Cortex of kidney (tissue), 1 donor: Measurements from ENCODE around the gene MZF1.
"Not testable (repeated sequence)": the region's sequence is repeated elsewhere in the genome, so short reads cannot be mapped to it uniquely, and the experiment has no call there.

ENCODE experiments used
- DNase-seq: peaks from one replicate; lab custom pipeline; 2025; lab: John Stamatoyannopoulos, UW

The MZF1 gene

DNA sequence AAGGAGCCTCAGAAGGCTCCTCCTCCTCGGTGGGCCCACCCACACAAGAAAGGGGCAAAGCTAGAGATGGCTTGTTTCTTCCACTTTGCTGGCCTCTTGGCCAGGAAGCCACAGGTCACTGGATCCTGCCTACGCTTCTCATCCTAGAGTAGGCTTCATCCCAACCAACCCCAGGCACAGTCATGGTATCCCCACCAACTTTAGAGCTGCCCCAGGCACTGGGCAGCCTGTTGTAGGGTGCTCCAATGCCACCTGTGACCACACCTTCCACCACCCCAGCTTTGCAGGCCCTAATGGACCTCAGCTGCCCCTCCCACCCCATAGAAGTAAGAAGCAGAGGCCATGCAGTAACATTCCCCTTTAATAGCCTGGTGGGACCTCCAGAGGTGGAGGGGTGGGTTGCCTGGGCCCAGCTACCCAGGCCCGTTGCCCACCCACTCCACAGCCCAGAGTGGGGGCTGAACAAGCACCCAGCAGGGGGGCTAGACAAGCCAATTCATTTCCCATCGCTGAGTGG, 17.7 kb downstream of the MZF1 start:
- no peak for DNase-seq

DNA sequence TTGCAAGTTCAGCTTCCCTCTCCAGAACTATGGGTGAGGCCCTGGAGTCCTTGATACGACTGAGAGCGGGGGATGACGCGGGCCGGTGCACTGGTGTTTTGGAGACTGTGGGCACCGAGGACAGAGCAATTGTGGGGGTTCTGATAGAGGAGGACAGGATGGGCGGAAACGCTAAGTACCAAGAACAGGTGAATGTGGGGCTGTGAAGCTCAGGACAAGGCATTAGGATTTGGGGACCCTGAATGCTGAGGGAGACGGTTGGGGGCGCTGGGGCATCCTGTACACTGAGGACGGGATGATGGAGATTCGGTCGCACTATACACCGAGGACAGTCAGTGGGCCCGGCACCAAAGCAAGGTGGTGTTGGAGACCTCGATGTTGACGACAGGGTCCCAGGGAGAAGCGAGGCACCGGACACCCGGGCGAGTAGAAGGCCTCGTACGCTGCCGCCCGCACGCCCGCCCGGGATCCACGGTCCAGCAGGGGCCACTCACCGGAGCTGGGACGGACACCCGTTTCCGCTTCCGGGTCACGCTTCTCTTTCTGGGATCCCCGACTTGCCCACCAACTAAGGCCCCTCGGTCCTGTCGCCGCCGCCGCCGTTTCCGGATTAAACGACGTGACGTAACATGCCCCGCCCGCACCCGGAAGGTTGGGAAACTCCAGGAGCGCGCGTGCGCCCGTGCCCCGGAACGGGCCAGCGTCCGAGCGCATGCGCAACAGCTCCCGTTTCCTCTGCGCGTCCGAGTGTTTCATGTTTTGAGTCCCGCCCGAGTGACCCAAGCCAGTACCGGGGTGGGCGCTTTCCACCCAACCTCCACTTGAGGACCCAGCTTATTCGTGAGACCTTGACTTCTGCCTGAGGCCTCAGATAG, 18.4 kb downstream of the MZF1 start, which contains the start of gene CHMP2A:
CHMP2A (minus strand) TSS at position 612 of the 875 bp plus-strand sequence. CDS start 893 bp downstream, outside the sequence.
- DNase-seq, result no peak

DNA sequence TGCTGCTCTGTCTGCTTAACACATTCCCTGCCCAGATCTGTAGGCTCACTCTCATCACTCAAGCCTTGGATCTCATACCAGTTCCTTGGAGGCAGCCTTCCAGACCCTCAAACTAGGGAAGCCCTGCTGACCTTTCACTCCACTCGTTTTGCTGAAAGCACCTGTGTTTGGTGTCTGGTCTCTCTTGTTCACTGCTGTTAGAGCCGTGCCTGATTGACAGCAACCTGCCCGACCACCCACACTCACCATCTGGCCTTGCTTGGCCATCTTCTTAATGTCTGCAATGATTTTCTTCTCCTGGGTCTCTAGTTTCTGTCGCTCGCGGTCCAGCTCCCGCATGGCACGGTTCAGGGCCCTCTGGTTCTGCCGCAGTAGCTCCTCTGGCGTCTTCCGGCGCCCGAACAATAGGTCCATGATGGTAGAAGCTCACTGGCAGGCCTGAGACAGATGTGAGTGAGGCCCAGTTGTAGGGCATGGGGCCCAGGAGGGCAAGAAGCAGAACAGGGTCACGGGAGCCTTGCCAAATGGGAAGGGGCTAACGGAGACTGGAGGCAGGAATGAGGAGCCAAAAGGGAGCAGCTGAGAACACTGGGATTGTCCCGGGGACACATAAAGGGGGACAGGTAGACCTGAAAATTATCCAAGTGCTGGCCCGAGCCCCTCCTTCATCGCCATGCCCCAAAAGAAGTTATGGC, 19.2 kb downstream of the MZF1 start:
- DNase-seq, result no peak

DNA sequence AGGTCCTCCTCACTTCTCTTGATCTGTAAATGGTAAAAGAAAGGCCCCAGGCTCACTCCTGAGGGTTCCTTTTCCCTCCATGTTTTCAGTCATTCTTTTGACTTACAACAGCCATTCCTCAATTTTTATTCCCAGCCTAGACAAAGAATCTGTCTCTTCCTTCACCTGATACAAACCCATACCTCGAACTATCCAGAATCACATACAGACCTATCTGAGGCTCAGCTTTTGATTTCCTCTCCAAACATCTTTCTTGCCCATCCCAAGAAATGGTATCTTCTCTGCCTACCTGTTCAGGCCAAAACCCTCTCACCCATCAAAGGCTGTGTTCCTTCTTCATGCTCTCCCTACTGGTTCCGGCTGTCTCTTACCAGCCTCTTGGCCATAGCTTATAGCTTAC, 20.5 kb downstream of the MZF1 start:
- no peak for DNase-seq

DNA sequence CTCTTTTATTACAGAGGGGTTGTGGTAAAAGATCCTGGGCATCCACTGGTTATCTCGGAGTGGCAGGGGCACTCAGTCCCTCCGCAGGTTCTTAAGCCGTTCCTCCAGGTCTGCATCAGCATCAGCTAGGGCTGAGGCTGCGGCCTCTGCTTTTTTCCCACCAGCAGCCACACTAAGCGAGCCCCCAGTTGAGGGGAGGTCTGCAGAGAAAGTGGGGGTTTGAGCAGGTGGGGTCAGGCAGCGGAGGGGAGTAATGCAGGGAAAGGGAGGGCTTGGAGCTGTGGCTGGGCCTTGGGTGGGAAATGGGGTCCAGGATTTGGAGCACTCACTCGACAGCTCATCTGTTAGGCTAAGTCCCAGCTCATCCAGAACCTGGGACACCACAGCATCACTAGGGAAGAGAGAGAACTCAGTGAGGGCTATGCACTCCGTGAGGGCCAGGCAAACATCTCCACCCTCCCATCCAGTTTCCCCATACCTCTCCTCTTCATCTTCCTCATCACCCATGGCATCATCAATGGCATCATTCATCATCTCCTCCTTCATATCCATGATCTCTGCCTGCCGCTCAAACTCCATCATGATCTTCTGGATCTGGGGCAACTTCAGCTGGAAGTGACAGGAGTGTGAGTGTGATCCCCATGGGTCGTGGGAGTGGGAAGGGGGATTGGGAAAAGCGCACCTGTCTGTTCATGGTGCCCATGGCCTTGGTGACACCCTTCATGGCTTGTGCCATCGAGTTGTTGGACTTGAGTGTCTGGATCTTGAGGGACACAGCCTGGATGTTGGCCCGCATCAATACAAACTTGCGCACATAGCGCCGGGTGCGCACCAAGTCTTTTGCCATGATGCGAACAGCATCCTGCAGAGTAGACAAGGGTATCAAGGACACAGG, 21.3 kb downstream of the MZF1 start:
- DNase-seq, result no peak

DNA sequence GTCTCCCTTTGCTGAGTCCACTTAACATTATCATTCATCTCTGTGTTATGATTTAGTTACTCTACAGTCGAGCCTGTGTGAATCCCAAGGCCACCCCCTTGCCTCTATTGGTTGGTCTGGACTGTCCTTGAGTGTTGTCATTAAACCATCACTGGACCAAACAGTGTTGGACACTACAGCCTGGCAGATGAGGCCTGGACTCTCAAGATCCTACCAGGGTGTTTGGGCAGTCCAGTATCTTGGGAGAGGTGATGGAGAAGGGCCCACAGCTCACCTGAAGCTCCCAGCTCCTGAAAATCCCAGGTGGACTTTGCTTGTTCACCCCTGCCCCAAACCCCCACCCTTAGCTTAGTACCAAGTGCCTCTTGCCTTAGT, 22.0 kb downstream of the MZF1 start:
- no peak for DNase-seq

DNA sequence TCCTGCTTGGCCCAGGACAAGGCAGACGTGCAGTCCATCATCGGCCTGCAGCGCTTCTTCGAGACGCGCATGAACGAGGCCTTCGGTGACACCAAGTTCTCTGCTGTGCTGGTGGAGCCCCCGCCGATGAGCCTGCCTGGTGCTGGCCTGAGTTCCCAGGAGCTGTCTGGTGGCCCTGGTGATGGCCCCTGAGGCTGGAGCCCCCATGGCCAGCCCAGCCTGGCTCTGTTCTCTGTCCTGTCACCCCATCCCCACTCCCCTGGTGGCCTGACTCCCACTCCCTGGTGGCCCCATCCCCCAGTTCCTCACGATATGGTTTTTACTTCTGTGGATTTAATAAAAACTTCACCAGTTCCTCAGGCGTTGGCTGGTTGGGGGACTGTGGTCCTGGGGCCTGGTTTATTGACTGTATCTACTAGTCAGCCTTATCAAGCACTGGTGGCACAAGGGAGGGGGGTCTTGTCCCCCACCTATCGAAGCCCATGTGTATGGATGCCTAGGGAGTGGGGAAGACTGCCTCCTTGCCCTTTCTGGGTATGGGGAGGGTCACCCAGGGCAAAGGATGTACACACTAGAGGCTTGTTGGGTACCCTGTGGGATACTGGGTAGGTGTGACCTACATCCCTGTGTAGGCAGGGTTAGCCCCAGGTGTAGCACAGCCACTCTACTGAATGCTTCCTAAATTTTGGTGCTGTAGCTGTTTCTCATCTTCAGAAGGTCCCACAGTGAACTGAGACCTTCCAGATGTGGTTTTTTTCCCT, 22.6 kb downstream of the MZF1 start:
- DNase-seq, result no peak

DNA sequence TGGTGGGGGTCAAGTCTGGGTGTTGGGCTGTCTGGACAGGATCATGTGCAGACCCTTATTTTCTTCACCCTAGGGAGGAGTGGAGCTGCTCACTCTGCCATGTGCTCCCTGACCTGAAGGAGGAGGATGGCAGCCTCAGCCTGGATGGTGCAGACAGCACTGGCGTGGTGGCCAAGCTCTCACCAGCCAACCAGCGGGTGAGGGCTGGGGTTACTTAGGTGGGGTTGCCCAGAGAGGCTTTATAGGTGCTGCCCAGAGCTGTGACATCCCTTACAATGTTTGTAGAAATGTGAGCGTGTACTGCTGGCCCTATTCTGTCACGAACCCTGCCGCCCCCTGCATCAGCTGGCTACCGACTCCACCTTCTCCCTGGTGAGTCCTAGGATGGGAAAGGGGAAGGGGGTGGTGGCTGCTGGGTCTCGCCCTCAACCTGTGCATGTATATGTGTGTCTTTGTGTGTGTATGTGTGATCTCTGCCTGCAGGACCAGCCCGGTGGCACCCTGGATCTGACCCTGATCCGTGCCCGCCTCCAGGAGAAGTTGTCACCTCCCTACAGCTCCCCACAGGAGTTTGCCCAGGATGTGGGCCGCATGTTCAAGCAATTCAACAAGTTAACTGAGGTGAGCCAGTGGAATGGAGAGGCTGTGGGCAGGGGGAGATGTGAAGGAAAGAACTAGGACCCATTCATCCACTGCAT, 23.3 kb downstream of the MZF1 start:
- no peak for DNase-seq

DNA sequence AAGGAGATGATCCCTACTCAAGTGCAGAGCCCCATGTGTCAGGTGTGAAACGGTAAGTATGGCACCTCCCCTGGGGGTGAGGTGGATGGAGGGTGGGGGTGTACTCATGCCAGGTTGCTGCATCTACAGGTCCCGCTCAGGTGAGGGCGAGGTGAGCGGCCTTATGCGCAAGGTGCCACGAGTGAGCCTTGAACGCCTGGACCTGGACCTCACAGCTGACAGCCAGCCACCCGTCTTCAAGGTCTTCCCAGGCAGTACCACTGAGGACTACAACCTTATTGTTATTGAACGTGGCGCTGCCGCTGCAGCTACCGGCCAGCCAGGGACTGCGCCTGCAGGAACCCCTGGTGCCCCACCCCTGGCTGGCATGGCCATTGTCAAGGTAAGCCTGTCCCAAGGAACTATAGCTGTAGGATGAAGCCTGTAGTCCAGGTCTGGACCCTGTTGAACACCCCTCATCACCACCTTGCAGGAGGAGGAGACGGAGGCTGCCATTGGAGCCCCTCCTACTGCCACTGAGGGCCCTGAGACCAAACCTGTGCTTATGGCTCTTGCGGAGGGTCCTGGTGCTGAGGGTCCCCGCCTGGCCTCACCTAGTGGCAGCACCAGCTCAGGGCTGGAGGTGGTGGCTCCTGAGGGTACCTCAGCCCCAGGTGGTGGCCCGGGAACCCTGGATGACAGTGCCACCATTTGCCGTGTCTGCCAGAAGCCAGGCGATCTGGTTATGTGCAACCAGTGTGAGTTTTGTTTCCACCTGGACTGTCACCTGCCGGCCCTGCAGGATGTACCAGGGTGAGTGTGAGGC, 24.1 kb downstream of the MZF1 start:
- DNase-seq, result no peak

DNA sequence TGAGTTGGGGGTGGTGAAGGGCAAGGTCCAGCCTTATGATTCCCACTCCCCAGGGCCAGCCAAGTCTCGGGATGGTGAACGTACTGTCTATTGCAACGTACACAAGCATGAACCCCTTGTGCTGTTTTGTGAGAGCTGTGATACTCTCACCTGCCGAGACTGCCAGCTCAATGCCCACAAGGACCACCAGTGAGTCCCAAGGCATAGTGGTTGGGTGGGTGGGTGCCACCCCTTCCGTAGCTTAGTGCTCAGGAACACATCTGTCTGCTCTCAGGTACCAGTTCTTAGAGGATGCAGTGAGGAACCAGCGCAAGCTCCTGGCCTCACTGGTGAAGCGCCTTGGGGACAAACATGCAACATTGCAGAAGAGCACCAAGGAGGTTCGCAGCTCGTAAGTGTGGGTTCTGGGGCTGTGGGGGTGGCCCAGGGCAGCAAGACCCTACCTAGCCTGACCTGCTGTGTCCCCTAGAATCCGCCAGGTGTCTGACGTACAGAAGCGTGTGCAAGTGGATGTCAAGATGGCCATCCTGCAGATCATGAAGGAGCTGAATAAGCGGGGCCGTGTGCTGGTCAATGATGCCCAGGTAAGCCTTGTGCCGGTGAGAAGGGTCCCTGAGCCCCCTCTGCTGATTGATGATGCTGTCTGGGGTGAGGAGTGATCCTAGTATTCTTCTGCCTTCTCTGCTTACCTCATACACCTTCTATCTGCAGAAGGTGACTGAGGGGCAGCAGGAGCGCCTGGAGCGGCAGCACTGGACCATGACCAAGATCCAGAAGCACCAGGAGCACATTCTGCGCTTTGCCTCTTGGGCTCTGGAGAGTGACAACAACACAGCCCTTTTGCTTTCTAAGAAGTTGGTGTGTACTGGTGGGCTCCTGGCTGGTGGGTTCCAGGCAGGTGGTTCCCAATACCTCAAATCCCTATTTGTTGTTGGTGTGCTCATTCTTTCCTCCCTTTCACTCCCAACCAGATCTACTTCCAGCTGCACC, 25.5 kb downstream of the MZF1 start:
- no peak for DNase-seq

DNA sequence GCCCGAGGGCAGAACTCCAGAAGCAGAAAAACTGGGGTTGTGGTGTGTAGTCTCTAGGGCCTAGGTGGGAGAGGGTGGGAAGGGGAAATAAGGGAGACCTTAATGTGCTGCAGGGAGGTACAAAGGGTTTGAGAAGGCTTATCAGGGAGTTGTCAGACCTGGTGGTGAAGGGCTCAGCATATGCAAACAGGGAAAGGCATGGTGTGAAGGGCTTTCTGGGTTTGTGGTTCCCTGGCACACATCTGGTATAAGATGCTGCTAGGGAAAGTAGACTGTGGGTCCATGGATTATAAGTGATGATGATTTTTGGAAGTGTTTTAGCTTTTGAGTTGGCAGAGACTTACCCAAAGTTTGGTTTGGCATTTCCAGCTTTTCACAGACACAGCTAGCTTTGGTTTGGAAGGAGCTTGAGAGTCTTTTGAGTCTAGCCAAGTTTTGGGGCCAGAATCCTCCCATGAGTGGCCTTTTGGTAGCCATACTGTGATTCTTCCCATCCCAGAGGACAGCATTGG, 27.1 kb downstream of the MZF1 start:
- DNase-seq, result no peak

DNA sequence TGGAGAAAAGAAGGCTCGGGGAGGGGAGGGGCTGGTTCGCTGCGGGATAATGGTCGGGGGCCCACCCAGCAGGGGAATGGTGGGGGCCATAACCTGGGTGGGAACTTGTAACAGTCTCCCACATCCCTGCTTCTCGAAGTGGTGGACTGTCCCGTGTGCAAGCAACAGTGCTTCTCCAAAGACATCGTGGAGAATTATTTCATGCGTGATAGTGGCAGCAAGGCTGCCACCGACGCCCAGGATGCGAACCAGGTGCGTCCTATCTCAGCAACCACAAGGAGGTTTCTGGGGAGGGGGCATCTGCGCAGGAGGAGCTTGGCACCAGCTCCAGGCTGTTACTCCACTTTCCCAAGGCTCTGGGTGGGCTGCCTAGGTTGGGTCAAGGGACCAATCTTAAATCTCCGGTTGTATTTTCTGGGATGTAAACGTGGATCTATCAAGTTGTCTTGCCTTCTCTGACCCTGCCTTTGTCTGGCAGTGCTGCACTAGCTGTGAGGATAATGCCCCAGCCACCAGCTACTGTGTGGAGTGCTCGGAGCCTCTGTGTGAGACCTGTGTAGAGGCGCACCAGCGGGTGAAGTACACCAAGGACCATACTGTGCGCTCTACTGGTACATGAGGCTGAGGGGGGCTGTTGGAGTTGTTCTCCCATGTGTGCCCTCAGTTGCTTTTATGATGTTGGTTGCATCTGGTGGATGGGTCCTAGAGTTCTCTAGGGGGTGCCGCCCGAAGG, 27.7 kb downstream of the MZF1 start:
- DNase-seq, result no peak

DNA sequence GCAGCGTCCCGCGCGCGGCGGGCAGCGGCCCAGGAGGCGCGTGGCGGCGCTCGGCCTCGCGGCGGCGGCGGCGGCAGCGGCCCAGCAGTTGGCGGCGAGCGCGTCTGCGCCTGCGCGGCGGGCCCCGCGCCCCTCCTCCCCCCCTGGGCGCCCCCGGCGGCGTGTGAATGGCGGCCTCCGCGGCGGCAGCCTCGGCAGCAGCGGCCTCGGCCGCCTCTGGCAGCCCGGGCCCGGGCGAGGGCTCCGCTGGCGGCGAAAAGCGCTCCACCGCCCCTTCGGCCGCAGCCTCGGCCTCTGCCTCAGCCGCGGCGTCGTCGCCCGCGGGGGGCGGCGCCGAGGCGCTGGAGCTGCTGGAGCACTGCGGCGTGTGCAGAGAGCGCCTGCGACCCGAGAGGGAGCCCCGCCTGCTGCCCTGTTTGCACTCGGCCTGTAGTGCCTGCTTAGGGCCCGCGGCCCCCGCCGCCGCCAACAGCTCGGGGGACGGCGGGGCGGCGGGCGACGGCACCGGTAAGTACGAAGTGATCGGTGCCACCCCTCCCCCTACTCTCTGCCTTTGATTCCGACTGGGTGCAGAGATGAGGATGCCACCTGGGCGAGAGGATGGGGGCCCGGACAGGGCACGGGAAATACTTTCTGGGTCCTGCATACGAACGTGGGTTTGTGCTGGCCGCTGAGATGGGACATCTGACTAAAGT, 28.4 kb downstream of the MZF1 start:
- no peak for DNase-seq

DNA sequence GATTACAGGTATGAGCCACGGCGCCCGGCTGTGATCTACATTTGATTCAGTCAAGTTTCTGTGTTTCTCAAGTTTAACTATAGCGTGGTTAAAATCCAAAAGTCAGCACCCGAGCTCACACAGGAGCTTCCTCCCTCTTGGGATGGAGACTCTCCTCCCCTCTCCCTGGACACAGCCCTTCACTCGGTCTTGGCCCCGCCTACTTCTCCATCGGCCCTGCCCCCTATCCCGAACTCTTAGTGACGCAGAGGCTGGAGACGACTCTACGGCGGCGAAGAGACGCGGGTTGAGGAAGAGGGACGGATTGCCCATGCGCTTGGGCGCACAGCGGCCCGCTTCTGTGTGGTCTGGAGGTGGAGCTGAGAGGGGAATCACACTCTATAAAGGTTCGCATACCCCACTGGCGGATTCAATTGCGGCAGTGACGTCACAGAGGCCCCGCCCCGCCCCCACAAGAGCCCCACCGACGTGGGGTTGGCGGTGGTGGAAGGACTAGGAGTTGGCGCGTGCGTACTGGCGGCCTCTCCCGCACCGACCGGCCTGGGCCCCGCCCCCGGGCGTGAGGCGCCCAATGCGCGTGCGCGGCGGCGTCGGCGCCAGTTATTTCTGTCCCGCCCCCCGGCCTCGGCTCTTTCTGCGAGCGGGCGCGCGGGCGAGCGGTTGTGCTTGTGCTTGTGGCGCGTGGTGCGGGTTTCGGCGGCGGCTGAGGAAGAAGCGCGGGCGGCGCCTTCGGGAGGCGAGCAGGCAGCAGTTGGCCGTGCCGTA, 29.1 kb downstream of the MZF1 start, which contains the start of gene TRIM28:
TRIM28 (plus strand) TSS at position 239 of the 765 bp plus-strand sequence. CDS start 694 bp downstream, outside the sequence.
- DNase-seq, result no peak

DNA sequence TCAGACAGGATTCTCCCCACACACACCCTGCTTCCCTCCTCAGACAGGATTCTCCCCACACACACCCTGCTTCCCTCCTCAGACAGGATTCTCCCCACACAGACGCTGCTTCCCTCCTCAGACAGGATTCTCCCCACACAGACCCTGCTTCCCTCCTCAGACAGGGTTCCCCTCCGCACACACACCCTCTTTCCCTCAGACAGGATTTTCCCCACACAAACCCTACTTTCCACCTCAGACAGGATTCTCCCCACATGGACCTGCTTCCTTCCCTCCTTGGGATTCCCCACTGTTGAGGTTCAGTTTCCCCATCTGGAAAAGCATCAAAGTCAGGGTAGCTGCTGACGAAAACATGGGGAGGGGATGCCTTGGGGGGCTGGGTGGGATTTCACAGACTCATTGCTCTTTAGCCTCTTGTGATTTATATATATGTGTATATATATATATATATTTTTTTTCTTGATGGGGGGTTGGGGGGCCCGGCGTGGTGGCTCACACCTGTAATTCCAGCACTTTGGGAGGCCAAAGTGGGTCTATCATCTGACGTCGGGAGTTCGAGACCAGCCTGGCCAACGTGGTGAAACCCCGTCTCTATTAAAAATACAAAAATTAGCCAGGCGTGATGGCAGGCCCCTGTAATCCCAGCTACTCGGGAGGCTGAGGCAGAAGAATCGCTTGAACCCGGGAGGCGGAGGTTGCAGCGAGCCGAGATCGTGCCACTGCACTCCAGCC, 30.3 kb downstream of the MZF1 start:
- DNase-seq, result not testable (repeated sequence)
